ENCODE results near the gene CALHM4.

DNA sequence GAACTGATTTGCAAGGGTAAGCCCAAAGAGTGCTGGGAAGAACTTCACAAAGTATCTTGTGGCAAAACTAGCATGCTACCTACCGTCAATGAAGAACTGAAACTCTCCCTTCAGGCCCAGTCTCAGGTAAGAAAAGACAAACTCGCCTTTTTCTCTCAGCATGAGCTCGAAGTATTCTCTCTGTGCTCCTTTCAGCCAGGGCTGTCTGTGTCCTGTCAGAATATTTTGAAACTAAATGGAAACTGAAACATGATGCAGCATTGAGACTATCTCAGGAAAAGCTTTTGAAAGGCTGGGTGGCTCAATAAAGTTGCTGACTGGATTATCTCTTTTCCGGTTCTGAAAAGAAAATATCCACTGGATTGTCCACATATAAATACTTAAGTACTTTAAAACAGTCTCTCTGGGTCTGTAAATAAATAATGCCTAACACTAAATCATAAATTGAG lies 41.4 kb upstream of the CALHM4 start:
- TF ChIP-seq, protein P1, sequence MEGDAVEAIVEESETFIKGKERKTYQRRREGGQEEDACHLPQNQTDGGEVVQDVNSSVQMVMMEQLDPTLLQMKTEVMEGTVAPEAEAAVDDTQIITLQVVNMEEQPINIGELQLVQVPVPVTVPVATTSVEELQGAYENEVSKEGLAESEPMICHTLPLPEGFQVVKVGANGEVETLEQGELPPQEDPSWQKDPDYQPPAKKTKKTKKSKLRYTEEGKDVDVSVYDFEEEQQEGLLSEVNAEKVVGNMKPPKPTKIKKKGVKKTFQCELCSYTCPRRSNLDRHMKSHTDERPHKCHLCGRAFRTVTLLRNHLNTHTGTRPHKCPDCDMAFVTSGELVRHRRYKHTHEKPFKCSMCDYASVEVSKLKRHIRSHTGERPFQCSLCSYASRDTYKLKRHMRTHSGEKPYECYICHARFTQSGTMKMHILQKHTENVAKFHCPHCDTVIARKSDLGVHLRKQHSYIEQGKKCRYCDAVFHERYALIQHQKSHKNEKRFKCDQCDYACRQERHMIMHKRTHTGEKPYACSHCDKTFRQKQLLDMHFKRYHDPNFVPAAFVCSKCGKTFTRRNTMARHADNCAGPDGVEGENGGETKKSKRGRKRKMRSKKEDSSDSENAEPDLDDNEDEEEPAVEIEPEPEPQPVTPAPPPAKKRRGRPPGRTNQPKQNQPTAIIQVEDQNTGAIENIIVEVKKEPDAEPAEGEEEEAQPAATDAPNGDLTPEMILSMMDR (IDR thresholded peaks at IDR 0.05; ENCODE audit: poor library complexity) = no peak
- no peak for TF ChIP-seq EZH2 (IDR thresholded peaks at IDR 0.05; ENCODE audit: borderline replicate concordance)
